Keratinocyte (primary cell): ENCODE results near the gene VPS35L. TPM values are rescaled to one million over a fixed set of nuclear protein-coding genes. Genes with fewer than 3 reads are reported as not detected.

Source experiments
- DNase-seq: peaks from one replicate; pipeline ENCODE4 v3.0.0-alpha.2; 2011; ENCODE audit warnings: low read depth, missing footprints, low spot score
- FAIRE-seq: peaks from 2 replicates; lab custom pipeline; 2011; peaks lifted over from hg19 to GRCh38; lab: Jason Lieb, UNC
- H2AFZ ChIP-seq: 2 replicates; pipeline ENCODE4 v1.6.0; 2012; ENCODE audit warnings: low read length, control low read depth, inconsistent platforms; ENCODE audit not compliant: control insufficient read depth
- H3K27ac ChIP-seq: 2 replicates; pipeline ENCODE4 v1.5.1; 2011; ENCODE audit warnings: low read length; ENCODE audit not compliant: control insufficient read depth, insufficient read depth
- H3K27me3 ChIP-seq: 3 replicates; pipeline ENCODE4 v1.6.0; 2011; ENCODE audit warnings: low read length; ENCODE audit not compliant: control insufficient read depth, insufficient read depth; ENCODE audit errors: extremely low read depth
- H3K36me3 ChIP-seq, 2 experiments: 2 replicates in 1 of 2; 3 replicates in 1 of 2; pipeline ENCODE4 v1.5.1; 2011; ENCODE audit warnings: low read length in 2 of 2, mild to moderate bottlenecking in 1 of 2; ENCODE audit not compliant: control insufficient read depth in 2 of 2, insufficient read depth in 2 of 2; ENCODE audit errors: extremely low read depth in 1 of 2
- H3K4me1 ChIP-seq: 3 replicates; pipeline ENCODE4 v1.5.1; 2011; ENCODE audit warnings: low read length; ENCODE audit not compliant: control insufficient read depth, insufficient read depth; ENCODE audit errors: extremely low read depth
- H3K4me2 ChIP-seq: 3 replicates; pipeline ENCODE4 v1.6.0; 2011; ENCODE audit warnings: low read depth, low read length; ENCODE audit not compliant: control insufficient read depth, insufficient read depth; ENCODE audit errors: extremely low read depth
- H3K4me3 ChIP-seq, 3 experiments: fragments of 200-600 bp in 1 of 3; sonication (generic) in 1 of 3; 2 replicates in 2 of 3; 3 replicates in 1 of 3; pipeline ENCODE4 v1.5.1; 2011 to 2016; ENCODE audit warnings: low read length in 3 of 3, mild to moderate bottlenecking in 3 of 3, control low read depth in 2 of 3, inconsistent platforms in 1 of 3, low read depth in 1 of 3, mixed read lengths in 1 of 3, mixed run types in 1 of 3, moderate library complexity in 1 of 3; ENCODE audit not compliant: control insufficient read depth in 2 of 3, insufficient read depth in 2 of 3; ENCODE audit errors: extremely low read depth in 1 of 3
- H3K79me2 ChIP-seq: 2 replicates; pipeline ENCODE4 v1.6.0; 2012; ENCODE audit warnings: low read length; ENCODE audit not compliant: control insufficient read depth, insufficient read depth
- H3K9ac ChIP-seq: 3 replicates; pipeline ENCODE4 v1.6.0; 2011; ENCODE audit warnings: low read length; ENCODE audit not compliant: control insufficient read depth, insufficient read depth; ENCODE audit errors: extremely low read depth
- H3K9me1 ChIP-seq: 3 replicates; pipeline ENCODE4 v1.6.0; 2011; ENCODE audit warnings: low read length; ENCODE audit not compliant: control insufficient read depth, insufficient read depth; ENCODE audit errors: extremely low read depth
- H3K9me3 ChIP-seq: 2 replicates; pipeline ENCODE4 v1.5.1; 2012; ENCODE audit warnings: low read depth, low read length; ENCODE audit not compliant: control insufficient read depth
- H4K20me1 ChIP-seq: 3 replicates; pipeline ENCODE4 v1.6.0; 2011; ENCODE audit warnings: low read length; ENCODE audit not compliant: control insufficient read depth, insufficient read depth; ENCODE audit errors: extremely low read depth
- EZH2 ChIP-seq: IDR thresholded peaks from one replicate; pipeline ENCODE4 v1.6.1; 2012; ENCODE audit warnings: inconsistent platforms, mild to moderate bottlenecking, low read length, moderate library complexity
- dilution Hi-C: fragments of 300-500 bp; cut with MboI; formaldehyde crosslinking; loops from one replicate; pipeline ENCODE4 v1.7.0; 2020; ENCODE audit warnings: low sequenced_read_pairs; ENCODE audit not compliant: extremely low pct_ligation_motif_present
- polyA plus RNA-seq, 5 experiments: library from polyadenylated mRNA; depleted of rRNA in 3 of 5; stranded (reverse) in 3 of 5; stranded (forward) in 1 of 5; unstranded in 1 of 5; fragments of >200 nt; gene quantifications; 1 replicate in 1 of 5; 2 replicates in 3 of 5; 3 replicates in 1 of 5; pipeline versions ENCODE4 v1.2.1 to v1.2.3, GENCODE V29; 2011 to 2012; ENCODE audit warnings: missing spikeins in 2 of 5, low read depth in 1 of 5, low replicate concordance in 1 of 5
- TF ChIP-seq, protein P1 (sequence below), 3 experiments: IDR thresholded peaks in 1 of 3; conservative IDR thresholded peaks in 1 of 3; optimal IDR thresholded peaks in 1 of 3; 2 replicates in 2 of 3; 3 replicates in 1 of 3; pipeline versions ENCODE3 to v1.5.1; 2011; ENCODE audit warnings: low read length in 3 of 3, mild to moderate bottlenecking in 3 of 3, moderate library complexity in 2 of 3, control low read depth in 1 of 3, inconsistent platforms in 1 of 3; ENCODE audit not compliant: insufficient read depth in 2 of 3; ENCODE audit errors: extremely low read depth in 1 of 3

VPS35L gene
- polyA plus RNA-seq, 1 donor (not counting 4 experiments of a cell fraction or from before 2014, with no cell fraction given): 22.1 TPM

DNA sequence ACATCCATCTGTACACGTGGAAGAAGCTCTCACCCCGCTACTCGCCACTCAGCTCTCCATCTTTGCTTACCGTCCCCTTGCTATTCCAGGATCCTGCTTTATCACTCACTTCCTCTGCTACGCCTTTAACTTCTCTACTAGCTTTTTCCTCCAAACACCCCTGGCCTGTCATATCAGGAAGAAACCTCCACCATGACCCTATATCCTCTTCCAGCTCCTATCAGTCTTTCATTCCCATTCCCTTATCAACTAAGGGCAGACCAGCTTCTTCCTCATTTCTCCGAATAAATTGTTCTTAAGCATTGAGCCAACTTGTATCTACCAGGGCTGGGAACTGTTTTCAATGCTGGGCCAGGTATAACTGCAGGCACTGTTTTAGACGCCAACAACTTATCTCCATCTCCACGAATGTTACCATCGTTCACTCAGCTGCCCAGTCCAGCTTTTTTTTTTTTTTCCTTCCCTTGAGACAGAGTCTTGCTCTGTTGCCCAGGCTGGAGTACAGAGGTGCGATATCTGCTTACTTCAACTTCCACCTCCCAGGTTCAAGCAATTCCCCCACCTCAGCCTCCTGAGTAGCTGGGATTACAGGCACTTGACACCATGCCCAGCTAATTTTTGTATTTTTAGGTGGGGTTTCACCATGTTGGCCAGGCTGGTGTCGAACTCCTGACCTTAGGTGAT lies 166.9 kb downstream of the VPS35L start:
- H3K27ac ChIP-seq: no peak overlapping the region
- no peaks in the 10 kb centered on the region for H3K9me1 ChIP-seq
- dilution Hi-C loops: no loop called here
- no peak overlapping the region for H3K9ac ChIP-seq
- H4K20me1 ChIP-seq: no peaks in the 10 kb centered on the region
- TF ChIP-seq, protein P1, sequence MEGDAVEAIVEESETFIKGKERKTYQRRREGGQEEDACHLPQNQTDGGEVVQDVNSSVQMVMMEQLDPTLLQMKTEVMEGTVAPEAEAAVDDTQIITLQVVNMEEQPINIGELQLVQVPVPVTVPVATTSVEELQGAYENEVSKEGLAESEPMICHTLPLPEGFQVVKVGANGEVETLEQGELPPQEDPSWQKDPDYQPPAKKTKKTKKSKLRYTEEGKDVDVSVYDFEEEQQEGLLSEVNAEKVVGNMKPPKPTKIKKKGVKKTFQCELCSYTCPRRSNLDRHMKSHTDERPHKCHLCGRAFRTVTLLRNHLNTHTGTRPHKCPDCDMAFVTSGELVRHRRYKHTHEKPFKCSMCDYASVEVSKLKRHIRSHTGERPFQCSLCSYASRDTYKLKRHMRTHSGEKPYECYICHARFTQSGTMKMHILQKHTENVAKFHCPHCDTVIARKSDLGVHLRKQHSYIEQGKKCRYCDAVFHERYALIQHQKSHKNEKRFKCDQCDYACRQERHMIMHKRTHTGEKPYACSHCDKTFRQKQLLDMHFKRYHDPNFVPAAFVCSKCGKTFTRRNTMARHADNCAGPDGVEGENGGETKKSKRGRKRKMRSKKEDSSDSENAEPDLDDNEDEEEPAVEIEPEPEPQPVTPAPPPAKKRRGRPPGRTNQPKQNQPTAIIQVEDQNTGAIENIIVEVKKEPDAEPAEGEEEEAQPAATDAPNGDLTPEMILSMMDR (optimal IDR thresholded peaks at IDR 0.05 in 1 of 3, IDR thresholded peaks at IDR 0.05 in 1 of 3, conservative IDR thresholded peaks at IDR 0.05 in 1 of 3; ENCODE audit: extremely low read depth in 1 of 3, insufficient read depth in 2 of 3, low read length in 3 of 3): no peak
- TF ChIP-seq EZH2: no peak
- FAIRE-seq (no peak), DNase-seq (no peak)
- H2AFZ ChIP-seq: no peak overlapping the region
- no peaks in the 10 kb centered on the region for H3K9me3 ChIP-seq
- H3K79me2 ChIP-seq: peaks cover 9% of the 10 kb centered on the region
- no peaks in the 10 kb centered on the region for H3K27me3 ChIP-seq
- H3K36me3 ChIP-seq: no peaks in the 10 kb centered on the region
- no peak overlapping the region for H3K4me3 ChIP-seq
- H3K4me1 ChIP-seq: peaks cover 4% of the 10 kb centered on the region
- no peak overlapping the region for H3K4me2 ChIP-seq

DNA sequence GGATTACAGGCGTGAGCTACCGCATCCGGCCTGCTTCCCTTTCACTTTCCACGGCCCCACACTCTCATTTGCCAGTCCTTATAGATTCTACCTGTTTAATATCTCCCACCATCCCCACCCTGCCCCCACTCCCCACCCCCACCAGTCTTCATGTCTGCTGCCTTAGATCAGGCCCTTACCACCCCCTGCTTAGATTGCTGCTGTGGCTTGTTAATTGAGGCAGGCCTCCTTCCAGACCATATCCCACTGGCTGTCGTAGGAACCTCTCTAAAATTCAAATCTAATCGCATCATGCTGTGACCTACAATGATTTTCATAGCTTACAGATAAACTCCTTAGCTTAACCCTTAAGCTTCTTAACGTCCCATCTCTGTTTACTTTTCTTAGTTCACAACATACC lies 167.5 kb downstream of the VPS35L start:
- H3K27ac ChIP-seq: no peak overlapping the region
- no peaks in the 10 kb centered on the region for H4K20me1 ChIP-seq
- H3K9me1 ChIP-seq: no peaks in the 10 kb centered on the region
- H3K27me3 ChIP-seq: no peaks in the 10 kb centered on the region
- dilution Hi-C loops: no loop called here
- H3K79me2 ChIP-seq: peaks cover 3% of the 10 kb centered on the region
- H3K4me3 ChIP-seq: no peak overlapping the region
- no peak for TF ChIP-seq EZH2
- TF ChIP-seq, protein P1 (optimal IDR thresholded peaks at IDR 0.05 in 1 of 3, IDR thresholded peaks at IDR 0.05 in 1 of 3, conservative IDR thresholded peaks at IDR 0.05 in 1 of 3; ENCODE audit: extremely low read depth in 1 of 3, insufficient read depth in 2 of 3, low read length in 3 of 3): no peak
- no peaks in the 10 kb centered on the region for H3K36me3 ChIP-seq
- H3K9me3 ChIP-seq: no peaks in the 10 kb centered on the region
- no peak overlapping the region for H2AFZ ChIP-seq
- peaks cover 4% of the 10 kb centered on the region for H3K4me1 ChIP-seq
- DNase-seq (no peak), FAIRE-seq (no peak)
- no peak overlapping the region for H3K9ac ChIP-seq
- H3K4me2 ChIP-seq: no peak overlapping the region
